Right lobe of liver (tissue), 6 donors: Measurements from ENCODE around the gene TARBP1. TPM values are rescaled to one million over a fixed set of nuclear protein-coding genes. Genes with fewer than 3 reads are reported as not detected.
A peak's percentile ranks its signal among the peaks of the same experiment; 100 is the strongest.

Source experiments
- ATAC-seq, 4 donors: fragments of 200-7000 bp; cut with Tn5 transposase; one replicate each; pipeline ENCODE4 v1.9.1; 2020; ENCODE audit warnings: mild to moderate bottlenecking in 4 of 4, moderate library complexity in 4 of 4
- DNase-seq, 3 donors: peaks; one replicate each; pipeline ENCODE4 v3.0.0-alpha.2; 2020
- H3K27ac ChIP-seq, 3 donors: fragments of 200-600 bp; one replicate each; pipeline ENCODE4 v1.8.0; 2022
- H3K27me3 ChIP-seq, 2 donors: fragments of 200-600 bp; one replicate each; pipeline ENCODE4 v1.8.0; 2022
- H3K36me3 ChIP-seq, 4 donors: fragments of 200-600 bp; sonication (generic) in 1 of 4; one replicate each; pipeline versions ENCODE4 v1.5.1 to v1.8.0; 2017 to 2022; ENCODE audit warnings: control low read depth in 1 of 4
- H3K4me1 ChIP-seq, 4 donors: fragments of 200-600 bp; sonication (generic) in 1 of 4; one replicate each; pipeline versions ENCODE4 v1.5.1 to v1.8.0; 2017 to 2022; ENCODE audit warnings: control low read depth in 1 of 4
- H3K4me3 ChIP-seq, 3 donors: fragments of 200-600 bp; one replicate each; pipeline ENCODE4 v1.8.0; 2022
- H3K9me3 ChIP-seq, 4 donors: fragments of 200-600 bp; sonication (generic) in 1 of 4; one replicate each; pipeline versions ENCODE4 v1.5.1 to v1.8.0; 2017 to 2022; ENCODE audit warnings: control low read depth in 1 of 4
- CTCF ChIP-seq, 4 donors: fragments of 200-600 bp in 3 of 4; fragments of 450-650 bp in 1 of 4; IDR thresholded peaks; one replicate each; pipeline versions ENCODE4 v1.5.1 to v1.8.0; 2016 to 2022; ENCODE audit warnings: antibody characterized with exemption in 4 of 4, mild to moderate bottlenecking in 2 of 4
- POLR2A ChIP-seq: fragments of 450-650 bp; IDR thresholded peaks from one replicate; pipeline ENCODE4 v1.6.1; 2017; ENCODE audit warnings: antibody characterized with exemption, mild to moderate bottlenecking
- WGBS: methylation state at CpG from one replicate; pipeline ENCODE4 v1.1.6; 2018; ENCODE audit warnings: low coverage, low lambda C conversion rate; ENCODE audit not compliant: insufficient coverage; ENCODE audit errors: missing lambda C conversion rate; 5-methylcytosine and 5-hydroxymethylcytosine counted together
- intact Hi-C, 2 donors: fragments of 100-400 bp; cut with DNase I; formaldehyde crosslinking; loops; one replicate each; pipeline versions ENCODE4 v1.11.2 to v1.14.1; 2022
- total RNA-seq, 6 experiments: library from RNA; depleted of rRNA in 2 of 6; stranded (reverse); fragments of >200 nt in 2 of 6; fragmentation: NEBNext Ultra II Directional in 3 of 6; extraction: Animal tissue kit (Norgen Biotek cat#: 25700) in 3 of 6; gene quantifications; one replicate each; pipeline versions ENCODE4 v1.1.0 to v1.2.4, GENCODE V29; 2016 to 2023
- donor health status: DM: no; HTN: yes; CAD: no.
- donor health status: DM: no; HTN: no; CAD: no.
- donor health status: DM: no; HTN: no; CAD: no.
- donor health status: DM: no; HTN: yes; CAD: no.
- donor health status: DM: no; HTN: yes; CAD: no.

Gene TARBP1
- total RNA-seq, 6 experiments from 2014 or later = 7.2 to 16.7 (median 8.0) TPM

GRCh38 chr1:234458352-234459017 is 20.5 kb downstream of the TARBP1 start:
- Histone ChIP-seq H3K4me3 (no peak overlapping the region), H3K4me1 (peaks cover 0 to 7% (median 3%) of the 10 kb centered on the region in 4 donors), H3K27ac (peak overlapping the region in 2 of 3 donors; percentile 2 to 18), H3K9me3 (no peaks in the 10 kb centered on the region), H3K27me3 (no peaks in the 10 kb centered on the region), H3K36me3 (peaks cover 0 to 4% (median 0%) of the 10 kb centered on the region in 4 donors)
- ATAC-seq (peak; percentile 91 to 97 (median 96)), DNase-seq (no peak)
- TF ChIP-seq CTCF (IDR thresholded peaks at IDR 0.05) (peak in 1 of 4 donors; percentile 10), POLR2A (no peak)
- 41% methylated on average over 6 of the region's 6 CpGs for WGBS
- intact Hi-C loops = no loop called here

DNA sequence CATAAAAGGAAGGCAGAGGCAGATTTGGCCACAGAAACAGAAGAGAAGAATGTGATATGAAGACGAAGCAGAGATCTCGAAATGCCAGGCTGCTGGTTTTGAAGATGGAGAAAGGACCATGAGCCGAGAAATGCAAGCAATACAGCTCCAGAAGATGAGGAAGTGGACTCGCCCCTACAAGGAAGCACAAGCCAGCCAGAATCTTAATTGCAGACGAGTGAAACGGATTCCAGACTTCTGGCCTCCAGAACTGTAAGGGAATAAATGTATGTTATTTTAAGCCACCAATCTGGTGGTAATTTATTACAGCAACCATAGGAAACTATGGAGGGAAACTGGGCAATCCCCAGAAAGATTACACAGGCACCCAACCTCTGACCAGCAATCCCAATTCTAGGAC is 24.1 kb downstream of the TARBP1 start:
- ATAC-seq = no peak

DNA sequence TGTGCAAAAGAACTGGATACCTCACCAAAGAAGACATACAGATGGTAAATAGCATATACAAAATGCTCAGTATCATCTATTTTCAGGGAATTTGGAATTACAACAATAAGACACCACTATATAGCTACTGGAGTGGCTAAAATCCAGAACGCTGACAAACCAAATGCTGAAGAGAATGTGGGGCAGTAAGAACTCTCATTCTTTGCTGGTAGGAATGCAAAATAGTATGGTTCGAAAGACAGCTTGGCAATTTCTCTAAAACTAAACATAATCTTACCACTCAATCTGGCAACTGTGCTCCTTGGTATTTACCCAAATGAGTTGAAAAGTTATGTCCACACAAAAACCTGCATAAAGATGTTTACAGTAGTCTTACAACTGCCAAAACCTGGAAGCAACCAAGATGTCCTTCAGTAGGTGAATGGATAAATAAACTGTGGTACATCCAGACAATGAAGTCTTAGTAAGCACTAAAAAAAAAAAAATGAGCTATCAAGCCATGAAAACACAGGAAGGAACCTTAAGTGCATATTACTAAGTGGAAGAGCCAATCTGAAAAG is 26.5 kb downstream of the TARBP1 start:
- TF ChIP-seq POLR2A (no peak), CTCF (IDR thresholded peaks at IDR 0.05) (no peak)

More for the DNA sequence above, 24.1 kb downstream of the TARBP1 start:
- TF ChIP-seq POLR2A (no peak), CTCF (IDR thresholded peaks at IDR 0.05) (no peak)
- peaks cover 0 to 16% (median 7%) of the 10 kb centered on the region in 4 donors for H3K4me1 ChIP-seq
- no peak overlapping the region for H3K27ac ChIP-seq
- no peaks in the 10 kb centered on the region for H3K9me3 ChIP-seq
- H3K36me3 ChIP-seq = peaks cover 0 to 4% (median 0%) of the 10 kb centered on the region in 4 donors
- no peaks in the 10 kb centered on the region for H3K27me3 ChIP-seq
- 82% methylated on average over 6 of the region's 6 CpGs for WGBS
- intact Hi-C loops = no loop called here
- H3K4me3 ChIP-seq = no peak overlapping the region
- no peak for DNase-seq

DNA sequence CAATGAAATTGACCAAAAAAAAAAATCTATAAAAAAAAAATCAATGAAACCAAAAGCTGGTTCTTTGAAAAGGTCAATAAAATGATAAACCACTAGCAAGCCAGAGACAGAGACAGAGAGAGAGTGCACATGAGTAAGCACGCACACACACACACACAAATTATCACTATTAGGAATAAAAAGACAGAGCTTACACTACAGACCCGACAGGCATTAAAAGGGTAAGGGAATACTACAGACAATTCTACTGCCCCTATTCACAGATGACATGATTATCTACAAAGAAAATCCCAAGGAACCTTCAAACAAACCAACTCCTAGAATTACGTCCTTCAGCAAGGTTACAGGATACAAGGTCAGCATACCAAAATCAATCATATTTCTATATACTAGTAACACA is 38.6 kb downstream of the TARBP1 start:
- no peak for DNase-seq
- H3K4me3 ChIP-seq = no peak overlapping the region
- no peaks in the 10 kb centered on the region for H3K9me3 ChIP-seq
- WGBS = 90% methylated on average over 3 of the region's 3 CpGs
- intact Hi-C loops = no loop called here
- no peaks in the 10 kb centered on the region for H3K27me3 ChIP-seq
- H3K4me1 ChIP-seq = no peaks in the 10 kb centered on the region
- ATAC-seq = no peak
- H3K27ac ChIP-seq = no peak overlapping the region
- peaks cover 0 to 7% (median 0%) of the 10 kb centered on the region in 4 donors for H3K36me3 ChIP-seq
- TF ChIP-seq POLR2A (no peak), CTCF (IDR thresholded peaks at IDR 0.05) (no peak)

More for the DNA sequence above, 26.5 kb downstream of the TARBP1 start:
- intact Hi-C loops = no loop called here
- Histone ChIP-seq H3K27me3 (no peaks in the 10 kb centered on the region), H3K4me3 (no peak overlapping the region), H3K4me1 (peaks cover 0 to 11% (median 4%) of the 10 kb centered on the region in 4 donors), H3K27ac (no peak overlapping the region), H3K9me3 (no peaks in the 10 kb centered on the region), H3K36me3 (peaks cover 0 to 8% (median 4%) of the 10 kb centered on the region in 4 donors)
- WGBS = 82% methylated on average over 2 of the region's 2 CpGs
- ATAC-seq (peak in 2 of 4 donors; percentile 44 to 53), DNase-seq (no peak)
